ENCODE results near the gene ZSWIM6. TPM values are rescaled to one million over a fixed set of nuclear protein-coding genes. Genes with fewer than 3 reads are reported as not detected.

Gene ZSWIM6
- total RNA-seq, 1 donor from 2014 or later, result 21.2 TPM

DNA sequence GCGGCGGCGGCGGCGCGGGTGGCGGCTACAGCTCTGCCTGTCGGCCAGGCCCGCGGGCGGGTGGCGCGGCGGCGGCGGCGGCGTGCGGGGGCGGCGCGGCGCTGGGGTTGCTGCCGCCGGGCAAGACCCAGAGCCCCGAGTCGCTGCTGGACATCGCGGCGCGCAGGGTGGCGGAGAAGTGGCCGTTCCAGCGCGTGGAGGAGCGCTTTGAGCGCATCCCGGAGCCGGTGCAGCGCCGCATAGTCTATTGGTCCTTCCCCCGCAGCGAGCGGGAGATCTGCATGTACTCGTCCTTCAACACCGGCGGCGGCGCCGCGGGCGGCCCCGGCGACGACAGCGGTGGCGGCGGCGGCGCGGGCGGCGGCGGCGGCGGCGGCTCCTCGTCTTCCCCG is 296 bp downstream of the ZSWIM6 start:
- peak; percentile 40 for DNase-seq (ENCODE audit: low spot score)

DNA sequence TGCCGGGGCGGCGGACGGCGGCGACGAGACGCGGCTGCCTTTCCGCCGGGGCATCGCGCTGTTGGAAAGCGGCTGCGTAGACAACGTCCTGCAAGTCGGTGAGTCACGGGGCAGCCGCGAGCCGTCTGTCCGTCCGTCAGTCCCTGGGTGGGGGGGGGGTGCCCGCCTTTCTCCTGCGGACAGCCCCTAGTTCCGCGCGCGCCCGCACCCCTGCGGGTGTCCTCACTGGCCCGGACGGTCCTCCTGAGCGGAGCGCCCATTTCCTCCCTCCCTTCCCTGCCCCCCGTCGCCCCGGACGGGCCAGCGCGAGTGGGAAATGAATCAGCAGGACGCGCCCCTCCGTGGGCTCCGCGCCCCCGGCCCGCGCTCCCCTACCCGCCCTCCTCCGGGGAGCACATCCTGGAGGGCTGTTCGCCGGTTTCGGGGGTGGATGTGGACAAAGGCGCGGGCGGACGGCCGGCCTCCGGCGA is 828 bp downstream of the ZSWIM6 start:
- DNase-seq (ENCODE audit: low spot score), result peak; percentile 42

DNA sequence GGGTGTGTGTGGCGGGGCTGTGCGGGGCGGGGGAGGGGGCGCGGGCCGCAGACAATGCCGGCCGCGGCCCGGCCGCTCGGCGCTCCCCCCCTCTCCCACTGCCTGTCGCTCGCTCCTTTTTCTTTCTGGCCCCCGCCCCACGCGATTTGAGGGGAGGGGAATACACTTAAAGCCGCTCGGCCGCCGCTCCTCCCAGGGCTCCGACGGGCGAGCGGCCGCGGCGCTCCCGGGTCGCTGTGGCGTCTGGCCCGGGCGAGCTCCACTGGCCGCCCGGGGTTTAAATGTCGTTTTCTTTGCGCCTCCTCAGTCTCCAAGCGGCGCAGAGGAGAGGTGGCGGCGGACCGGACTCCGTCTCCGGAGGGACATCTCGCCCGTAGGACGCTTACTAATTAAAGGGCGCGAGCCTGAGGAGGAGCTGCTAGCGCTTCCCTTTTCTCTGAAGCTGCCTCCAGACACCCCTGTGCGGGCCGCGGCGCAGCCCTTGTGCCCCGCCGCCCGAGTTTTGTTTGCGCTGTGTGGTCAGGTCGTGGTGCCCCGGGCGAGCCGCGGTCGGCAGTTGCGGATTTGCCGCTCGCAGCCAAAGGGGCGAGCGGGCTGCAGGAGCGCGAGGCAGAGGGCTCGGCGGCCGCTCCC is 1.4 kb downstream of the ZSWIM6 start:
- peak; percentile 55 for DNase-seq (ENCODE audit: low spot score)

DNA sequence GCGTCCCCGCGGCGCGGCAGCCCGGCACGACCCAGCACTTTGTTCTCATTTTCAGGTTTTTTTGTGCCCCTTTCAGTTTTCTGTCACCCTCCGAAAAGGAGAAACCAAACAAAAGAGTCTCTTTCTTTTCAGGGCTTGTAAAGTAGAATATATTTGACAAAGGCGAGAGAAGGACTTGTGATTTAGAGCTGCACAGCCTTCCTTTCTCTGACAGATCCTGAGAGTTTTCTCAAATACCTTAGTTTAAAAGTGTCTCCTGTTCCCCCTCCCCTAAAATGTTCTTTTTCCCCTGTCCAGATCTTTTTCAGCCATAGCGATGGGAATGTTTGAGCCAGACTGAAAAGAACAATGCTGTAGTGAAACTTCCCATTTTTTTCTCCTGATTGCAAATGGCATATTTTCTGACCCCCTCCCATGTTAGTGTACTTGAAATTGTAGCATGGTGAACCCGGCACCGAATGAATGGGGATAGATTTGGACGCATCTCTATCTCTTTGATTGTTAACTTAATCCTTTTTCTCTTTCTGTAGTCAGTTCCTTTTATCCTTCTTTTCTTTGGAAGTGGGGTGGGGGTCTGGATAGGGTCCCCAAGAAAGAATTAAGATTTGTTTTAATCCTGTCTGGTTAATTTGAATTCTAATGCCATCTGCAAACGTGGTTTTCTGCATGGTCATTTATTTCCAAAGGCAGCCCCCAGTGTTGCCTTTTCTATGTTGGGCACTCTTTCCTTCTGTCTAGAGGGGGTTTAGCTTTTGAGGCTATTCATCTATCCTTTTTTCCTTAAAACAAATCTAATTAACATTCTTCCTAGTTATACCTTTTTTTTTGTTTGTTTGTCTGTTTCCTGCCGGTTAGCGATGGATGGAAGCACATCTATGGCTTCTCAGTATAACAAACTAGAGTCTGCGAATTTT is 2.2 kb downstream of the ZSWIM6 start:
- DNase-seq (ENCODE audit: low spot score), result peak; percentile 24

DNA sequence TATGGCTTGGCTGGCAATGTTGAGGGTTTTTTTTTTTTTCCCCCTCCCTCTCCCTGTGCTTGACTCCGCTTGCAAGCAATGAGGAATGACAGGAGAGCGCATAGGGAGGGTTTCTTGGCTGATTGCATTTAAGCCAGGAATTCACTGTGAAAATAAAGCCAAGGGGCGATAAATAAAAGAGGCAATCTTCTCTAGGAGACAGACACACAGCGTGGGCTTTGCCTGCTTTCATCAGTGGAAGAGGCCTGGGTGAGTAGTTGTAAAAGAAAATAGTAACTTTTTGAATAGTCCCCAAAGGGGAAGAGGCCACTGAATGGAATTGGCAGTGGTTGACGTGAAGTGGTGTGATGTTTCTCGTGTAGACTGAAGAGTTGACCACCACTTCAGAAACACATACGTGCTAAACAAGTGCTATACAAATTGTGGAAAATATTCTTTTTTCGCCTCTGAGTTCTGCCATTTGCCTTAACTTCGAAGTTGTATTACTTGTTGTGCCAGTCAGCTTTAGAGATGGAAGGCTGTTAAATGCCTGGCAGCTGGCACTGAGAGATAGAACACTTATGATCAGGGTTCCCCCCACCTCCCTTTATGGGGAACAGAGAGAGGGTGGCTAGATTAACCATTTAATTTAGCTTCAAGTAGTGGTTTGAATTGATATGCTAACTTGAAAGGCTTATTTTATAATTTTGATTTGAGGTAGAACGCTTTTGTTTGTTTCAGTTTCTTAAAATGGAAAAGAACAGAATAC is 3.0 kb downstream of the ZSWIM6 start:
- peak; percentile 79 for DNase-seq (ENCODE audit: low spot score)

DNA sequence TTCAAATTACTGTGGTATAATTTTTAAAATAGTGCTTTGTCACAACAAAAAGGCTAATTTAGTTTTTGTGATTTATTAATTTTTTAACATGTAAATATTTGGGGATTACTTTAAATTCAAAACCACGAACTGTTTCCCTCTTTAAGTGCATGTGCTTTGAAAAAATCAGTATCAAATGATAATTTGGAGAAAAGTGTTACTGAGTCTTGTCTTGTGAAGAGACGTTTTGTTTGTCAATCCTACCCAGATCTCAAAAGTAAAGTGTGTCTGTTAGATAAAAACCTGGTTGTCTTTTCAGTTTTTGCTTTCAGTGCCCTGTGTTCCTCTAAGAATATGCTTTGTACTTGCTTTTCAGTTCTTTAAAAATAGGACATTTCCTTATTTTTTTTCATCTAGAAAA is 7.7 kb downstream of the ZSWIM6 start:
- no peak for DNase-seq (ENCODE audit: low spot score)

DNA sequence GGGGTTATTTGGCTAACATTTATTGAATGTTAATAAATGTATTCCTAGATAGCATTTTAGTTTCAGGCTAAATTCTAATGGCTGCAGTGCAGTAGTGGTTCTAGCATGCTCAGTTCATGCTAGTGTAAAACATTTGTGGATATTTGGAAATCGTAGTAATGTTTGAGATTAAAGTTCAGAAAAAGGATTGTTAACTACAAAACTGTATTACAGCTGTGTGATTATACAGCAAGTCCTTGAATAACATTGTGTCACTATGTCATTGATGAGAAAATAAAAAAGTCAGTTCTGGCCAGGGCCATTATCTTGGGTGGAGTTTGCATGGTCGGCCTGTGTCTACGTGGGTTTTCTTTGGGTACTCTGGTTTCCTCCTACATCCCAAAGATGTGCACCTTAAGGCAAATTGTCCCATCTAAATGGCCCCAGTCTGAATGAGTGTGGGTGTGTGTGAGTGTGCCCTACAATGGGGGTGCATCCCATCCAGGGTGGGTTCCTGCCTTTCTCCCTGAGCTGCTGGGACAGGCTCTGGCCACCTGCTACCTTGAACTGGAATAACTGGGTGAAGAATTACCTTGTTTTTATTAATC is 8.8 kb downstream of the ZSWIM6 start:
- no peak for DNase-seq (ENCODE audit: low spot score)

DNA sequence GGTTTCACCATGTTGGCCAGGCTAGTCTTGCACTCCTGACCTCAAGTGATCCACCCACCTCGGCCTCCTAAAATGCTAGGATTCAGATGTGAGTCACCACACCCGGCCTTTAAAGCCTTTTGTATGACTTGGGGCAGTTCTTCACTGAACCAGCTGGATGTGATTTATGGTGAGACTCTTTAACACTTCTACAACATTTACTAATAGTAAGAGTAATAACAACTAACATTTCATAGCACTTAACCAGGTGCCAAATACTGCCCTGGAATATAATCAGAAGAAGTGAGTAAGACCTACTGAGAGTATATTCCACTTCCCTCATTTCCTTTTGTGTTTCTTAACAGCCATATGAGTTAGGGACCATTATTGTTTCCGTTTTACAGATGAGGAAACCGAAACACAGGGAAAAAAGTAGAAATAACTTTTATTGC is 10.0 kb downstream of the ZSWIM6 start:
- DNase-seq (ENCODE audit: low spot score), result no peak

DNA sequence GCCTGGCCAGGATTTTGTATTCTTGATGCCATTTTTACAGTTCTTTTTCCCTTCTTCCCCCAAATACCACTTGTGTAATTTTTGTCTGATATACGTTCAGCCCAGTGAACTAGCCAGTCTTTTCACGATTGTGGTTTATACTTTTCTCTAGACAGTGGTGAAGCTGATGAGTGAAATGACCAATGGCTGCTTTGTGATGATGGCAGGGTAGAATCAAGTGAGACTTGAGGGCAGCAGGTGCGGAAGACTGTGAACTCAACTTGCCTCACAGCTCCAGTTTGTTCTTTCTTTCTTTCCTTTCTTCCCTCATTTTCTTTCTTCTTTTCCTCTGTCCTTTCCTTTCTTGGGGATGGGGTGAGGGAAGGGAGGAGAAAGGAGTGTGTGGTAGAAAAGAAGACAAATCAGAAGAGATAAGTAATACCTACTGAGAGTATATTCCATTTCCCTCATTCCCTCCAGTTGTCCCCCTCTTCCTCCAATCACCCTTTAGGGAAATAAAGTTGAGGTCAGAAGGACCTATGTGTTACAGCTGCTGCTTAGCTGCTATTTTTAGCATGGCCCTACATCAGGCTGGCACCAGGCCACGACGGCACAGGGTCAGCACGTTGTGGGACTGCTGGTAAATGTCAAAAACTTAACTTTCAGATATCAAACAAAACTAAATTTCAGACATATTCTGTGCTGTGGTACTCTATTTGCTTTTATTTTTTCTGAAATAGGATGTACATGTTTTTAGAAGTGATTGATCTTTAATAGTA is 12.3 kb downstream of the ZSWIM6 start:
- DNase-seq (ENCODE audit: low spot score), result peak; percentile 14

DNA sequence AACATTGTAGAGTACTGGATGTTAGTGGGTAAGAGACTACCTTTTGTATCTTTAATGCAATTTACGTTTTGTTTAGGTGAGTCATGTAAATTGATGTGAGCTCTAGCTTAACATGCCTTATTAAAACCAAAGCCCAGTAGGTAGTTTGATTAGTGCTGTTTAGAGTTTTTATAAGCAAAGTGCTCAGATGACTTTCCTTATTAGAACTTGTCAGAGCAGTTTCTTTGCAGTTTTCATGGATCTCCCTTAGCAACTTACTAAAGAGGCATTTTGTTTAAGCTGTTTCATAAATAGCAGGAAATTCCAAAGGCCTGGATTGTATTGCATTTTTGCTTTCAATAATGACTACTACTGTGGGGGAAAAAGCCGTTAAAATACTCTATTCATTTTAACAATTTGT is 14.5 kb downstream of the ZSWIM6 start:
- DNase-seq (ENCODE audit: low spot score), result no peak

DNA sequence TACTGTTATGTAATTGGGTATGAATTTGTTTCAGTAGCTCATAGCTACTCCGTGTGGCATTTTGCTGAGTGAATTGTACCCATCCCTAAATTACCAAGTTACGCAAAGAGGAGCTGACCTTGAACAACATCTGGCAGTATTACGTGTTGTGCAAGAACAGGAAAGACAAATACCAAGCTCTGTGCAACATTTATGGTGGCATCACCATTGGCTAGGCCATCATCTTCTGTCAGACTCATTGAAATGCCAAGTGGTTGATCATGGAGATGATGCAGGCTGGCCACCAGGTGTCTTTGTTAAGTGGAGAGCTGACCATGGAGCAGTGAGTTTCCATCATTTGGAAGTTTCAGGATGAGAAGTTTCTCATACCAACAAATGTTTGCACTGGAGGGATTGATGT is 15.0 kb downstream of the ZSWIM6 start:
- DNase-seq (ENCODE audit: low spot score), result no peak

DNA sequence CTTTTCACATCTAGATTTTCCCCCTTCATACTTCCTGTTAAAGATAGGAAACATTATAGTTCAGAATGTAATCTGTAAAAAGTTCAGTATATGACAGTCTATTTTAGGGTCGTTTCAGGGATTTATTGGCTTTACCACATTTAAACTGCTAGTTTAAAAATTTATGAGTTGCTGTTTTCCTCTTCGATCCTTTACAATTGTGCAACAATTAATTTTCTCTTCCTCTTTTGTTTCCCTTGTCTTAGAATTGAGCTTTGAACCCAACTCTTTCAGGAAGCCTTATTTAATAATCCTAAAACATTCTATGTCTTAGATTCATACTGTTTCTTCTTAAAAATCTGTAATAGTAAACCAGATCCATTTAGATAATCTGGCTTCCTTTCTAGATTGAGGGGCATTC is 16.4 kb downstream of the ZSWIM6 start:
- no peak for DNase-seq (ENCODE audit: low spot score)

DNA sequence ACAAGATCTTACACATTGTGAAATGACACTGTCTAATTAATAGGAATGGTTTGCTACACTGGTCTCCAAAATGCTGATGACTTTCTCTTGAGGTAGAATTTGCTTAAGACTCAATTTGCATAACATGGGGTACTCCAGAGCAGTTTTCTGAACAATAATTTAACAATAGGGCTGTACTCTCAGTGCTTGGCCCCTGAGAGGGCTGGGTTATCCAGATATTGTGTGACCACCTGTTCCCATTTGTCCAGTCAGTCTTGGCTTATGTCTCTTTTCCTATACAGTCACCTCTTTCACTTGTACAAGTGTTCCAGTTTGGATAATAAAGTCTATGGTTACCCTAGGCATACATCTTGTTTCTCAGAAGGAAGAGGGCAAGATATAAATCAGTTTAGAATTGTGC is 17.9 kb downstream of the ZSWIM6 start:
- no peak for DNase-seq (ENCODE audit: low spot score)

DNA sequence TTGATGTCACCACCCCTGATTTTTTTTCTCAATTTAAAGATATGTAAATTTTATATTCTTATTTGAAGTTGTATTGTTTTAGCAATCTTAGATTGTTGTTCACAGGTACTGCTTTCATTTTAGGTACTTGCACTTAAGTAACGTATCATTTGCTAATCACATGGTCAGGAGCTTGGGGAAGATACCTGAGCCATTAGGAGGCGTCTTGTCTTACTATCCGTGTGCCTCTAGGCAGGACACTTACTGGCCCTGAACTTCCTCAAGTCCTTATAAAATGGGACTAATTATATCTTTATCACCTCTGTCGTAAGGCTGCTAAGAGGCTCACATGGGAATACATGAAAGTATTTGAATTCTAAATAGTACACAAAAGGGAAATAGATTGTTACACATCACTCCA is 18.5 kb downstream of the ZSWIM6 start:
- DNase-seq (ENCODE audit: low spot score), result no peak

DNA sequence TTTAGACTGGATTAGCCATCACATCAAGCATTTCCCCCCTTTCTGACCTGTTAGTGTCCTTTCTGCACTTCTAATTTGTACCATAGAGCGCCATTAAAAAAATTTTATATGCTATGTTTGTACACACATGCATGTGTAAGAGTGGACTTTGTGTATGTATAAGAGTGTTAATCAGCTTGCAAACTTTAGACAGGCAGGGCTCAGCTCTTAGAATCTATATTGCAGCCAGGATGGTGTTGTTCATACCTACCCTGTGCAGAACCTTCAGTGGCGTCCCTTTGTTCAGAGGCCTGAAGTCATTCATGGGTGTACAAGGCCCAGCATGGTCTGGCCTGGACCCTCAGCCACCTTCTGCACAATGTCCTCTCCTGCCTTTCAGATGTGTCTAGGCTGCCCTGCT is 19.7 kb downstream of the ZSWIM6 start:
- no peak for DNase-seq (ENCODE audit: low spot score)

DNA sequence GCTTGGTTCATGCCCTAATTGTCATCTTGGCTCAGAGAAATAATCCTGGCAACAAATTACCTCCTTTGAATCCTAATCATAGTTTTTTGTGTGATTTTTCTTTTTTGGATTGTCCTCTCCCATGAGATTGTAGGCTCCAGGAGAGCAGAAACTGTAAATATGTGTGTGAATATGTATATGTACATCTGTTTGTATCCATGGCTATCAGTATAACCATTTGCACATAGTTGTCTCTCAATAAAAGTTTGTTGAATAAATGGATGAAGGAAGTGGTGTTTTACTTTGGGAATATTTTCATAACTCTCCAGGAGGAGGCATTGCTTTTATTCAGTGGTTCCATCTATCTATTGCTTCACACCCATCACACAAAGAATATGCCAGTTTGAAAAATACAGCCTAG is 20.1 kb downstream of the ZSWIM6 start:
- no peak for DNase-seq (ENCODE audit: low spot score)

DNA sequence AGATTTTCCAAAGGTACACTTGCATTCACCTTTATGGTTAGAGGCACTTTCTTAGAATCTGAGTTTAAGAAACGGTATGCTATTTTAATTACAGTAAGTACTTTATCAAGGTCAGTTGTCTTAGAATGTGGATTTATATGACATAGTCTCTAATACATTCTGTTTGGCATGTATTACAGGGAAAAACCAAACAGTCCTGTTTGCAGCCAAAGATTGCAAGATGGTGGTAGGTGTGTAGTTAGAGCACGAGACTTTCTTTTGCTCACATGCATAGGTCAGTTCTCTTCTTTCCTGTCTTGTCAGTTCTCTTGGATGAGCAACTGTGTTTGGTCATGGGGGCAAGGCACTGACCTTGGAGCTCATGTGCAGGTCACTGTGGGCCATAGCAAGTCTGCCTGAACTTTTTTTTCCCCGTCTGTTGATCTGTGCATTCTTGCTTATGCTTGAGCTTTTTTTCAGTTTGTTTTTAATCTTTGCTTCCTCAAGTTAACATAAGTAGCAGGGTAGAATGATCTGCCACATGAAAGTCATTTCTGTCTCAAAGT is 20.6 kb downstream of the ZSWIM6 start:
- DNase-seq (ENCODE audit: low spot score), result no peak

DNA sequence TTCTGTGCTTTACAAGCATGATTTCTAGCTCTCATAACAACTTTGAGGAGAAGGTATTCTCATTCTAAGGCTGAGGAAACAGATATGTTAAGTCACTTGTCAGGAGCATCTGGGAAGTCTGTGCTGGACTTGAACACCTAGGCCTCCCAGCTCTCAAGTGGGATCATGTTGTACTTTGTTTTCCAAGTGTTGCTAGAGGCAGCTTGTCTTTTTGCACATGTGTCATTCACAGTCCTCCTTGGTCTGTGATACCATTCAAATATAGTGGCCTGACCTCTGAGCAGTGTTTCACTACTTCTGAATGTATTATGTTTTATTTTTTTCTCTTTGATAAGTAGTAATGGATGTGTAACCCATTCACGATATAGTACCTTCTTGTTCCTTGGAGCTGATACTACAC is 21.2 kb downstream of the ZSWIM6 start:
- DNase-seq (ENCODE audit: low spot score), result no peak

DNA sequence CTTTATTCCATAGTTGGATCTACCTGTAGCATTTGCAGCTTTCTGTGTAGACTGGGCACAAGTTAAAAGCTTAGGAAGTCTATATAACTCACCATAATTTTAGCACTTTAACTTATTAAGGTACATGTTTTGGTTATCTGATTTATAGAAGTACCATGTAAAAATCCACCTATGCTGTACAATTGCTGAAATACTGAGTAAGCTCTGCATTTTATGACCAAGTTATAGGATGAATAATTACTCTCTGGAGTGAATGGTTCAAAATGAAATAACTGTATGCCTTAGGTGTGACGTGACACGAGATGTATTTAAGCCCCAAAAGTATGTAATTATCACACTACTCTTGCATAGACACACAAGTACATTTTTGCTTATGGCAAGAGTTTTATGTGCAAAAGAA is 22.1 kb downstream of the ZSWIM6 start:
- no peak for DNase-seq (ENCODE audit: low spot score)

DNA sequence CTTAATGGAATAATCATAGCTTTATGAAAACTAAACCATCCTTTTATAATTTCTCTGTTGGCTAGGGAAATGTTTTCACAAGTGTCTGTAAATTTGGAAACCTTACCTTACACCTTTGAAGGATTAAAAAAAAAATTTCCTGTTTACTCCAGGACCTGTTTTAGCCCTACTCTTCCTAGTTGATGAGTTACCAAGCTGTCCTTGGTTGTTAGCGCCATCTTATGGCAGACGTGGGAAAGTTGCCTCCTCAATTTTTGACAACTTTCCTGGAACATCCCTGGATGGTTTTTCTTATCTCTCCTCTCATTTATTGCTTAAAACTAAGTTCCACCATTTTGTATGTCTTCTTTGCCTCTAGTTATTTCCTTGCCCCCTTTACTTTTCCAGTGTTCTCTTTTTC is 25.7 kb downstream of the ZSWIM6 start:
- no peak for DNase-seq (ENCODE audit: low spot score)

DNA sequence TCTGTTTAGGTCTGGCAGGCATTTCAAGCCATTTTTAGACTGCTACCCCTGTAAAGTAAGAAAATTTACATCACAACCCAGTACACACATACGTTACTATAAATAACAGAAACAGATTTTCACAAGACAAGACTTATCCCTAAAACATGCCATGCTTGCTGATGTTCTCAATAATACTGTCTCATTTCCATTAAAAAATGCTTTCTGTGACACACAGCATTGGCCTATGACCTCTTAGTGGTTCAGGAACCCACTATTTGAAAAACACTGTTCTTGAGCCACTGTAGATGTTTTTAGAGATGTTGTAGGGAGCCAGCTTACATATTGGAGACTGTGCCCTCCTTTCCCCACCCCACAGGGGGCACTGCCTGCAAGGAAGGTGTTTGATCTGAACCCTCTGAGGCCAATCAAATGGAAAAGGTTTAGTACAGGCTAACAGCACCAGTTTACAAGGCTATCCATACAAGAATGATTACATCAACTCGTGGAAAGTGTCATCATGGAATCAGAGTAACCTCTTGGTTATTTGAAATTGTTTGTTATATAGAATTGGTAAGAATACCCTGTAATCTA is 30.8 kb downstream of the ZSWIM6 start:
- no peak for DNase-seq (ENCODE audit: low spot score)

Data from umbilical cord (tissue), 2 donors.